GM15510 (cell line): Measurements from ENCODE around the gene JADE3.

Experiments used
- POLR2A ChIP-seq: IDR thresholded peaks from 3 replicates; pipeline ENCODE4 v1.6.1; 2011; ENCODE audit warnings: borderline replicate concordance; ENCODE audit not compliant: insufficient read length; ENCODE audit errors: extremely low read depth

The JADE3 gene

GRCh38 chrX:47060708-47061107 is 148.5 kb downstream of the JADE3 start:
- TF ChIP-seq POLR2A = no peak

GRCh38 chrX:47061238-47061919 is 149.2 kb downstream of the JADE3 start:
- TF ChIP-seq POLR2A = no peak

- no peak for TF ChIP-seq POLR2A
Observed at GRCh38 chrX:47063179-47063578, 151.0 kb downstream of the JADE3 start.

- TF ChIP-seq POLR2A = no peak
Observed at GRCh38 chrX:47068214-47068613, 156.0 kb downstream of the JADE3 start.

GRCh38 chrX:47068720-47069119 is 156.5 kb downstream of the JADE3 start:
- TF ChIP-seq POLR2A = no peak

- TF ChIP-seq POLR2A = no peak
Observed at GRCh38 chrX:47078129-47079043, 166.2 kb downstream of the JADE3 start, which contains the start of gene RGN. RGN (plus strand) TSS chrX:47078443; CDS start chrX:47081145, 2,702 bp downstream.

GRCh38 chrX:47080215-47080914 is 168.1 kb downstream of the JADE3 start:
- no peak for TF ChIP-seq POLR2A

GRCh38 chrX:47080915-47081236 is 168.7 kb downstream of the JADE3 start:
- TF ChIP-seq POLR2A = no peak

- TF ChIP-seq POLR2A = no peak
Observed at GRCh38 chrX:47091149-47091775, 179.0 kb downstream of the JADE3 start.

- TF ChIP-seq POLR2A = no peak
Observed at GRCh38 chrX:47093248-47093647, 181.0 kb downstream of the JADE3 start.

GRCh38 chrX:47093860-47094259 is 181.6 kb downstream of the JADE3 start:
- TF ChIP-seq POLR2A = no peak

- TF ChIP-seq POLR2A = no peak
Observed at GRCh38 chrX:47097018-47097417, 184.8 kb downstream of the JADE3 start.

- no peak for TF ChIP-seq POLR2A
Observed at GRCh38 chrX:47098338-47099094, 186.3 kb downstream of the JADE3 start.

- no peak for TF ChIP-seq POLR2A
Observed at GRCh38 chrX:47101206-47101605, 189.0 kb downstream of the JADE3 start.
